Neural cell (in vitro differentiated cells): ENCODE measurements around the gene GCNT2.

Source experiments
- EP300 ChIP-seq: fragments of 450-650 bp; conservative IDR thresholded peaks from 2 replicates; pipeline ENCODE4 v1.6.1; 2014; ENCODE audit warnings: antibody characterized with exemption, mild to moderate bottlenecking, moderate library complexity; ENCODE audit not compliant: poor library complexity, severe bottlenecking
- MXI1 ChIP-seq: fragments of 450-650 bp; conservative IDR thresholded peaks from 2 replicates; pipeline ENCODE4 v1.6.1; 2014; ENCODE audit warnings: antibody characterized with exemption, mild to moderate bottlenecking; ENCODE audit not compliant: poor library complexity, severe bottlenecking
- POLR2AphosphoS5 ChIP-seq: IDR thresholded peaks from 2 replicates; pipeline ENCODE4 v1.6.1; 2012
- RAD21 ChIP-seq: fragments of 450-650 bp; conservative IDR thresholded peaks from 2 replicates; pipeline ENCODE4 v1.6.1; 2014; ENCODE audit warnings: antibody characterized with exemption, mild to moderate bottlenecking, moderate library complexity
- SMC3 ChIP-seq: fragments of 450-650 bp; conservative IDR thresholded peaks from 2 replicates; pipeline ENCODE4 v1.6.1; 2014; ENCODE audit warnings: antibody characterized with exemption, mild to moderate bottlenecking, moderate library complexity; ENCODE audit not compliant: poor library complexity
- TAF1 ChIP-seq: IDR thresholded peaks from 2 replicates; pipeline ENCODE4 v1.6.1; 2012; ENCODE audit warnings: low read depth
- TF ChIP-seq, protein P1 (sequence below): fragments of 450-650 bp; IDR thresholded peaks from 2 replicates; pipeline ENCODE4 v1.5.1; 2014; ENCODE audit warnings: antibody characterized with exemption, mild to moderate bottlenecking, moderate library complexity; ENCODE audit not compliant: poor library complexity, severe bottlenecking
- TF ChIP-seq, protein P2 (sequence below): IDR thresholded peaks from 2 replicates; pipeline ENCODE4 v1.6.1; 2012; ENCODE audit warnings: borderline replicate concordance

DNA sequence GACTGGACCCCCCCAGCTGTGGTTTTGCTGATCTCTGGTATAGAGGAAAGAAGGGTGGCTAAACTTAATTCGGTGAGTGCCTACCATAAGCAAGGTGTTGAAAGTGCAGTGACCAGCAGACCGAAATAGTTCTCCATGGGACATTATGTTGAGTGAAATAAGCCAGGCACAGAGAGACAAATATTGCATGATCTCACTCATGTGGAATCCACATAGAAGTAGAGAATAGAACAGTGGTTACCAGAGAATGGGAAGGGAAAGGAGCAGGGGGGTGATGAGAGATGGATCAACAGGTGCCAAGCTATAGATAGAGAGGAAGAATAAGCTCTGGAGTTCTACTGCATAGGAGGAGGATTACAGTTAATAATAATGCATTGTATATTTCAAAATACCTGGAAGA lies 9.7 kb upstream of the GCNT2 start:
- TF ChIP-seq, protein P1, sequence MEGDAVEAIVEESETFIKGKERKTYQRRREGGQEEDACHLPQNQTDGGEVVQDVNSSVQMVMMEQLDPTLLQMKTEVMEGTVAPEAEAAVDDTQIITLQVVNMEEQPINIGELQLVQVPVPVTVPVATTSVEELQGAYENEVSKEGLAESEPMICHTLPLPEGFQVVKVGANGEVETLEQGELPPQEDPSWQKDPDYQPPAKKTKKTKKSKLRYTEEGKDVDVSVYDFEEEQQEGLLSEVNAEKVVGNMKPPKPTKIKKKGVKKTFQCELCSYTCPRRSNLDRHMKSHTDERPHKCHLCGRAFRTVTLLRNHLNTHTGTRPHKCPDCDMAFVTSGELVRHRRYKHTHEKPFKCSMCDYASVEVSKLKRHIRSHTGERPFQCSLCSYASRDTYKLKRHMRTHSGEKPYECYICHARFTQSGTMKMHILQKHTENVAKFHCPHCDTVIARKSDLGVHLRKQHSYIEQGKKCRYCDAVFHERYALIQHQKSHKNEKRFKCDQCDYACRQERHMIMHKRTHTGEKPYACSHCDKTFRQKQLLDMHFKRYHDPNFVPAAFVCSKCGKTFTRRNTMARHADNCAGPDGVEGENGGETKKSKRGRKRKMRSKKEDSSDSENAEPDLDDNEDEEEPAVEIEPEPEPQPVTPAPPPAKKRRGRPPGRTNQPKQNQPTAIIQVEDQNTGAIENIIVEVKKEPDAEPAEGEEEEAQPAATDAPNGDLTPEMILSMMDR: no peak
- TF ChIP-seq TAF1: no peak
- TF ChIP-seq POLR2AphosphoS5: no peak
- no peak for TF ChIP-seq EP300
- no peak for TF ChIP-seq SMC3
- TF ChIP-seq, protein P2, sequence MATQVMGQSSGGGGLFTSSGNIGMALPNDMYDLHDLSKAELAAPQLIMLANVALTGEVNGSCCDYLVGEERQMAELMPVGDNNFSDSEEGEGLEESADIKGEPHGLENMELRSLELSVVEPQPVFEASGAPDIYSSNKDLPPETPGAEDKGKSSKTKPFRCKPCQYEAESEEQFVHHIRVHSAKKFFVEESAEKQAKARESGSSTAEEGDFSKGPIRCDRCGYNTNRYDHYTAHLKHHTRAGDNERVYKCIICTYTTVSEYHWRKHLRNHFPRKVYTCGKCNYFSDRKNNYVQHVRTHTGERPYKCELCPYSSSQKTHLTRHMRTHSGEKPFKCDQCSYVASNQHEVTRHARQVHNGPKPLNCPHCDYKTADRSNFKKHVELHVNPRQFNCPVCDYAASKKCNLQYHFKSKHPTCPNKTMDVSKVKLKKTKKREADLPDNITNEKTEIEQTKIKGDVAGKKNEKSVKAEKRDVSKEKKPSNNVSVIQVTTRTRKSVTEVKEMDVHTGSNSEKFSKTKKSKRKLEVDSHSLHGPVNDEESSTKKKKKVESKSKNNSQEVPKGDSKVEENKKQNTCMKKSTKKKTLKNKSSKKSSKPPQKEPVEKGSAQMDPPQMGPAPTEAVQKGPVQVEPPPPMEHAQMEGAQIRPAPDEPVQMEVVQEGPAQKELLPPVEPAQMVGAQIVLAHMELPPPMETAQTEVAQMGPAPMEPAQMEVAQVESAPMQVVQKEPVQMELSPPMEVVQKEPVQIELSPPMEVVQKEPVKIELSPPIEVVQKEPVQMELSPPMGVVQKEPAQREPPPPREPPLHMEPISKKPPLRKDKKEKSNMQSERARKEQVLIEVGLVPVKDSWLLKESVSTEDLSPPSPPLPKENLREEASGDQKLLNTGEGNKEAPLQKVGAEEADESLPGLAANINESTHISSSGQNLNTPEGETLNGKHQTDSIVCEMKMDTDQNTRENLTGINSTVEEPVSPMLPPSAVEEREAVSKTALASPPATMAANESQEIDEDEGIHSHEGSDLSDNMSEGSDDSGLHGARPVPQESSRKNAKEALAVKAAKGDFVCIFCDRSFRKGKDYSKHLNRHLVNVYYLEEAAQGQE: no peak
- no peak for TF ChIP-seq MXI1
- TF ChIP-seq RAD21: no peak
